A549 (cell line): ENCODE data around the gene KCNMA1.

Experiments
- BHLHE40 ChIP-seq: IDR thresholded peaks from 2 replicates; pipeline ENCODE4 v1.6.1; 2012; ENCODE audit warnings: low read depth, low read length, inconsistent platforms
- CTCF ChIP-seq: fragments of >200 bp; sonication (Bioruptor Twin); formaldehyde crosslinking; IDR thresholded peaks from 3 replicates; pipeline ENCODE4 v1.5.1; 2016
- EP300 ChIP-seq, 2 experiments: fragments of >200 bp; sonication (Bioruptor Twin); formaldehyde crosslinking; IDR thresholded peaks; 2 replicates in 1 of 2; 3 replicates in 1 of 2; pipeline ENCODE4 v1.6.1; 2016 to 2017
- GATA3 ChIP-seq: IDR thresholded peaks from 2 replicates; pipeline ENCODE4 v1.6.1; 2012; ENCODE audit warnings: borderline replicate concordance
- JUN ChIP-seq, 2 experiments: fragments of >200 bp; sonication (Bioruptor Twin); formaldehyde crosslinking; IDR thresholded peaks; 2 replicates in 1 of 2; 3 replicates in 1 of 2; pipeline ENCODE4 v1.6.1; 2016 to 2017
- JUNB ChIP-seq: fragments of >200 bp; sonication (Bioruptor Twin); formaldehyde crosslinking; IDR thresholded peaks from 2 replicates; pipeline ENCODE4 v1.6.1; 2016
- KDM5A ChIP-seq: fragments of 200-600 bp; sonication (generic); IDR thresholded peaks from 2 replicates; pipeline ENCODE4 v1.6.1; 2016; ENCODE audit warnings: antibody characterized with exemption, mild to moderate bottlenecking
- MAX ChIP-seq: IDR thresholded peaks from 2 replicates; pipeline ENCODE4 v1.6.1; 2012
- MYC ChIP-seq: IDR thresholded peaks from 2 replicates; pipeline ENCODE4 v1.6.1; 2012; ENCODE audit warnings: mild to moderate bottlenecking, inconsistent platforms, low read length, improper control_type of control experiment, borderline replicate concordance
- NFE2L2 ChIP-seq: fragments of 150-350 bp; conservative IDR thresholded peaks from 2 replicates; pipeline ENCODE4 v1.6.1; 2014; ENCODE audit warnings: low read length
- POLR2A ChIP-seq: IDR thresholded peaks from 2 replicates; pipeline ENCODE4 v1.6.1; 2012; ENCODE audit warnings: mild to moderate bottlenecking, low read length
- RNF2 ChIP-seq: fragments of 200-600 bp; sonication (generic); IDR thresholded peaks from 2 replicates; pipeline ENCODE4 v1.6.1; 2016; ENCODE audit warnings: low read depth, mild to moderate bottlenecking, antibody characterized with exemption, moderate library complexity, borderline replicate concordance
- SREBF2 ChIP-seq: fragments of 450-650 bp; IDR thresholded peaks from 2 replicates; pipeline ENCODE4 v1.6.1; 2014; ENCODE audit warnings: mild to moderate bottlenecking, moderate library complexity

DNA sequence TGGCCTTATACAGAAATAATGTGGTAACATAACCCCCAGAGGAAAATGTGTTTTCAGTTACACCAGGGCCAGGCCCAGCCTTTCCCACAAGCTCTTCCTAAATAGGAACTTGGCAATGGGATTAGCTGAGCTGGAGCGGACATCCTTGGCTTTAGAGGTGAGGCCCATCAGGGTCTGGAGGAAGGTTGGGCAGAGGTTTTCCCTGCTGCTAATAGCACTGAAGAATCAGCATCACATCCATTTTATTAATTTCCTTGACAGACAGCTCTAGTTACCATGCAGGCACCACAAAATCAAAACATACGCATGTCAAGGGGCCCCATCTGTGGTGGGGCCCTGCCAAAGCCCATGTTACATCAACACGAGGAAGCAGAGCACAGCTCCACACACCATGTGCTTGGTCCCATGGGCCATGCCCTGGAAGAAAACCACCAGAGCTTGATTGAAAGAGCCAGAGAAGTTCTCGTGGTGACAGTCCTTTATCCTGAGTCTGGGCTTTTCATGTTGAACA is 566.6 kb downstream of the KCNMA1 start:
- no peak for TF ChIP-seq NFE2L2
- no peak for TF ChIP-seq CTCF
- TF ChIP-seq POLR2A, result no peak
- TF ChIP-seq JUN (IDR thresholded peaks at IDR 0.05), result no peak
- TF ChIP-seq SREBF2, result no peak
- TF ChIP-seq MAX, result no peak
- no peak for TF ChIP-seq EP300 (IDR thresholded peaks at IDR 0.05)
- TF ChIP-seq BHLHE40, result no peak
- TF ChIP-seq MYC, result no peak
- TF ChIP-seq RNF2, result no peak
- TF ChIP-seq KDM5A, result no peak
- TF ChIP-seq GATA3, result no peak
- no peak for TF ChIP-seq JUNB
